ENCODE data around the gene IL22RA2. TPM values are rescaled to one million over a fixed set of nuclear protein-coding genes. Genes with fewer than 3 reads are reported as not detected.

The IL22RA2 gene
- total RNA-seq, 1 donor from 2014 or later = not detected

DNA sequence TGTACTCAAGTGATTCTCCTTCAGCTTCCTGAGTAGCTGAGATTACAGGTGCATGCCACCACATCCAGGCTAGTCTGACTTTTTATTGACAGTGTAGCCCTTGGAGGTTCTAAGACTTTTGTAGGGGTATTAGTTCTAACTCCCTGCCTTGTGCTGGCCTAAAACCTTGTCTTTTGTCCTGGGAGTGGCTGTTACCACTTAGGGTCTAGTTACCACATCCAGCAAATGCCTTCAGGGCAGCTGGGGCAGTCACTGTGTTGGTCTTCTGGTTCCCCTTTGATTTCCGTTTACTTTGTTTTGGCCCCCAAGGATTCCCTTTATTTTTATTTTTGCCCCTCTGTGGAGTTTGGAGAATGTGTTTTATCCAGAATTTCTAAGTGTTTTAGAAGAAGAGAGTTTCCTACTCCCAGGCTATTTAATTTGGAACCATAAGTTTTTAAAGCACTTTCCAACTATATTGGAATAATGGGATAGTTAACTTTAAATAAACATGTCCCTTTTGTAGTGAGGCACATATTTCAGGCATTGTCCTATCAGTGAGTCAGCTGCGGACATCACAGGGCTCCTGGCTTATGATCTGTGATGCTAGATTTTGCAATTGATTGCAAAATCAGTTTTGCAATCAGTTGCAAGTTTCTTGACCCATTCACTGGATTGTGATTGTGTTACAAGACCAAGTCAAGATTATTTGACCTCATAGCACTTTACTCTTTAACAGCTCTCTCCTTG is 25.0 kb downstream of the IL22RA2 start:
- DNase-seq (ENCODE audit: low read depth) = peak; percentile 73
- H3K4me3 ChIP-seq (ENCODE audit: low read depth, low read length) = no peak overlapping the region
- TF ChIP-seq, protein P1, sequence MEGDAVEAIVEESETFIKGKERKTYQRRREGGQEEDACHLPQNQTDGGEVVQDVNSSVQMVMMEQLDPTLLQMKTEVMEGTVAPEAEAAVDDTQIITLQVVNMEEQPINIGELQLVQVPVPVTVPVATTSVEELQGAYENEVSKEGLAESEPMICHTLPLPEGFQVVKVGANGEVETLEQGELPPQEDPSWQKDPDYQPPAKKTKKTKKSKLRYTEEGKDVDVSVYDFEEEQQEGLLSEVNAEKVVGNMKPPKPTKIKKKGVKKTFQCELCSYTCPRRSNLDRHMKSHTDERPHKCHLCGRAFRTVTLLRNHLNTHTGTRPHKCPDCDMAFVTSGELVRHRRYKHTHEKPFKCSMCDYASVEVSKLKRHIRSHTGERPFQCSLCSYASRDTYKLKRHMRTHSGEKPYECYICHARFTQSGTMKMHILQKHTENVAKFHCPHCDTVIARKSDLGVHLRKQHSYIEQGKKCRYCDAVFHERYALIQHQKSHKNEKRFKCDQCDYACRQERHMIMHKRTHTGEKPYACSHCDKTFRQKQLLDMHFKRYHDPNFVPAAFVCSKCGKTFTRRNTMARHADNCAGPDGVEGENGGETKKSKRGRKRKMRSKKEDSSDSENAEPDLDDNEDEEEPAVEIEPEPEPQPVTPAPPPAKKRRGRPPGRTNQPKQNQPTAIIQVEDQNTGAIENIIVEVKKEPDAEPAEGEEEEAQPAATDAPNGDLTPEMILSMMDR (conservative IDR thresholded peaks at IDR 0.05; ENCODE audit: low read depth, low read length) = no peak

GRCh38 chr6:137147195-137147594 is 26.2 kb downstream of the IL22RA2 start:
- no peak overlapping the region for H3K4me3 ChIP-seq (ENCODE audit: low read depth, low read length)
- TF ChIP-seq, protein P1 (conservative IDR thresholded peaks at IDR 0.05; ENCODE audit: low read depth, low read length) = no peak
- no peak for DNase-seq (ENCODE audit: low read depth)

DNA sequence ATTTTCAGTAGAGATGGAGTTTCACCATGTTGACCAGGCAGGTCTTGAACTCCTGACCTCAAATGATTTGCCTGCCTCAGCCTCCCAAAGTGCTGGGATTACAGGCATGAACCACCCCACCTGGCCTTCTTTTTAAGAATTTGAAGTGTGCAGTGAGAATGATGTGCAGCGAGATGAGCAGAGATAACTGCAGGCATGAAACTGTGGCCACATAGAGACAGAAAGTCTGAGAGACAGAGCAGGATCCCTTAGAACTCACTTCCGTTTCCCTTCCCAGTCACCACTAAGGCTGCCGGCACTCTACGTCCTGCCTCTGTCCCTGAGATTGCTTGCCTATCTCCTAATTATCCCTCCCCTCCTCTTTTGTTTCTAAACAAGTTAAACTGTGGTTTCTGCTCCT is 27.2 kb downstream of the IL22RA2 start:
- no peak overlapping the region for H3K4me3 ChIP-seq (ENCODE audit: low read depth, low read length)
- no peak for DNase-seq (ENCODE audit: low read depth)
- TF ChIP-seq, protein P1 (conservative IDR thresholded peaks at IDR 0.05; ENCODE audit: low read depth, low read length) = no peak

DNA sequence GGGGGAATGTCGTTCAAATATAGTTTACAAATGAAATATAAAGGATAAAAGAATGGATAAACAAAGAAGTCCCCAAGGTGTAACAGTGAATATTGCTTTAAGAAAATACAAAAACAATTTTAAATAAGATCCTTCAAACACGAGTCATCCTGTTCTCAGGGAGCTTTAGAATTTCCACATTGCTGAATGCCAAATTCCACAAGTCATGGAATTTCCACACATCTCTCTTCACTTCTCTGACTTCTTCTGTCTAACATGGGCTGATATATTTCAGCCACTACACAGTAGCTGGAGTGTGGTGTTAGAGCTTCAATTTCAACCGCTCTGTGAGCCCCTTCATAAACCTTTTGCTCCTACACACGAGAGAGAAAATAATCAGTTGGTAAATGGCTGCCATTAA is 28.0 kb downstream of the IL22RA2 start:
- DNase-seq (ENCODE audit: low read depth) = peak; percentile 26
- TF ChIP-seq, protein P1 (conservative IDR thresholded peaks at IDR 0.05; ENCODE audit: low read depth, low read length) = no peak
- H3K4me3 ChIP-seq (ENCODE audit: low read depth, low read length) = no peak overlapping the region

DNA sequence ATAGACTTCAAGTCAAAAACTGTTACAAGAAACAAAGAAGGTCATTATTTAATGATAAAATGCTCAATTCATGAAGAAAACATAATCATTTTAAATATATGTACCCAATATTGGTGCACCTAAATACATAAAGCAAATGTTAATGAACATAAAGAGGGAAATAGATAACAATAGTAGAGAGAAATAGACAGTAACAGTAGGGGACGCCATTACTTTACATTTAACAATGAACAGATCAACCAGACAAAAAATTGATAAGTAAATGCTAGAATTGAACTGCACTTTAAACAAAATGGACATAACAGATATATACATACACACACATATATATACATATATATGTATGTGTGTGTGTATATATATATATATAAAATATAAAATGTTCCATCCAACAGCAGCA is 37.4 kb downstream of the IL22RA2 start:
- H3K4me3 ChIP-seq (ENCODE audit: low read depth, low read length) = no peak overlapping the region
- DNase-seq (ENCODE audit: low read depth) = no peak
- TF ChIP-seq, protein P1 (conservative IDR thresholded peaks at IDR 0.05; ENCODE audit: low read depth, low read length) = no peak

GRCh38 chr6:137134483-137134882 is 39.0 kb downstream of the IL22RA2 start:
- H3K4me3 ChIP-seq (ENCODE audit: low read depth, low read length) = no peak overlapping the region
- DNase-seq (ENCODE audit: low read depth) = no peak
- TF ChIP-seq, protein P1 (conservative IDR thresholded peaks at IDR 0.05; ENCODE audit: low read depth, low read length) = no peak

- TF ChIP-seq, protein P1 (conservative IDR thresholded peaks at IDR 0.05; ENCODE audit: low read depth, low read length) = no peak
- no peak for DNase-seq (ENCODE audit: low read depth)
- no peak overlapping the region for H3K4me3 ChIP-seq (ENCODE audit: low read depth, low read length)
Measured at GRCh38 chr6:137133122-137133521, 40.3 kb downstream of the IL22RA2 start.
